ENCODE data around the gene FGF18.

Gene FGF18

DNA sequence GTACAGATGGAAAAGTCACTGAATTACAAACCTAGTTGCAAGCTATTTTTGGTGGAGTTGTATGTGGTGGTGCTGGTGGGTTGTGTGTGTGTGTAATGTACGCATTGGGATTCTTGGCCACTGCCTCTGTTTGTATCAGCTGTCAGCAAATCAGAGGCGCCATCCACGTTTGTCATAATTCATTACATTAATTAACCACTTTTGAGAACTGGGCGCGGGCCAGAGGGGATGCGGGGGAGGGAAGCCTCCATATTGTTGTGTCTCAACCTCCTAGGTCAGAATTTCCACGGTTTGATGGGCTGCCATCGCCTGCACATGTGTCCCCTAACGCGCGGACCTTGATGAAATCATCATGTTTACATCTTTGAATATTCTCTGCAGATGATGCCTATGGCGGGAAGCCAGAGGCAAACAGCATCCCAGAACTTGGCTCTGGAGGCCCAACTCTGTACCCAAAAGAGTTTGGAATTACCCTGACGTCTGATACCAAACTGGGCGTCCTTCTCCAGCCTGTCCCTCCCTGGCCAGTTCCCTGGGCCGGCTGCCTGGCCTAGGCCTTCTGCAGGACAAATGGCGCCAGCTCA is 54.9 kb downstream of the FGF18 start:
- TF ChIP-seq CTCF (IDR thresholded peaks at IDR 0.05; ENCODE audit: low read depth, low read length, missing control alignments), result no peak
- no peak overlapping the region for H3K4me3 ChIP-seq (ENCODE audit: low read depth, low read length)
- DNase-seq (ENCODE audit: low read depth), result no peak

- TF ChIP-seq CTCF (IDR thresholded peaks at IDR 0.05; ENCODE audit: low read depth, low read length, missing control alignments), result no peak
- no peak overlapping the region for H3K4me3 ChIP-seq (ENCODE audit: low read depth, low read length)
- no peak for DNase-seq (ENCODE audit: low read depth)
These were observed 56.1 kb downstream of the FGF18 start for GRCh38 chr5:171475596-171475995.

GRCh38 chr5:171476701-171477100 is 57.3 kb downstream of the FGF18 start:
- no peak for DNase-seq (ENCODE audit: low read depth)
- TF ChIP-seq CTCF (IDR thresholded peaks at IDR 0.05; ENCODE audit: low read depth, low read length, missing control alignments), result no peak
- H3K4me3 ChIP-seq (ENCODE audit: low read depth, low read length), result no peak overlapping the region

GRCh38 chr5:171477101-171477500 is 57.7 kb downstream of the FGF18 start:
- no peak for DNase-seq (ENCODE audit: low read depth)
- H3K4me3 ChIP-seq (ENCODE audit: low read depth, low read length), result no peak overlapping the region
- TF ChIP-seq CTCF (IDR thresholded peaks at IDR 0.05; ENCODE audit: low read depth, low read length, missing control alignments), result no peak

GRCh38 chr5:171477666-171478065 is 58.2 kb downstream of the FGF18 start:
- TF ChIP-seq CTCF (IDR thresholded peaks at IDR 0.05; ENCODE audit: low read depth, low read length, missing control alignments), result no peak
- no peak overlapping the region for H3K4me3 ChIP-seq (ENCODE audit: low read depth, low read length)
- no peak for DNase-seq (ENCODE audit: low read depth)

DNA sequence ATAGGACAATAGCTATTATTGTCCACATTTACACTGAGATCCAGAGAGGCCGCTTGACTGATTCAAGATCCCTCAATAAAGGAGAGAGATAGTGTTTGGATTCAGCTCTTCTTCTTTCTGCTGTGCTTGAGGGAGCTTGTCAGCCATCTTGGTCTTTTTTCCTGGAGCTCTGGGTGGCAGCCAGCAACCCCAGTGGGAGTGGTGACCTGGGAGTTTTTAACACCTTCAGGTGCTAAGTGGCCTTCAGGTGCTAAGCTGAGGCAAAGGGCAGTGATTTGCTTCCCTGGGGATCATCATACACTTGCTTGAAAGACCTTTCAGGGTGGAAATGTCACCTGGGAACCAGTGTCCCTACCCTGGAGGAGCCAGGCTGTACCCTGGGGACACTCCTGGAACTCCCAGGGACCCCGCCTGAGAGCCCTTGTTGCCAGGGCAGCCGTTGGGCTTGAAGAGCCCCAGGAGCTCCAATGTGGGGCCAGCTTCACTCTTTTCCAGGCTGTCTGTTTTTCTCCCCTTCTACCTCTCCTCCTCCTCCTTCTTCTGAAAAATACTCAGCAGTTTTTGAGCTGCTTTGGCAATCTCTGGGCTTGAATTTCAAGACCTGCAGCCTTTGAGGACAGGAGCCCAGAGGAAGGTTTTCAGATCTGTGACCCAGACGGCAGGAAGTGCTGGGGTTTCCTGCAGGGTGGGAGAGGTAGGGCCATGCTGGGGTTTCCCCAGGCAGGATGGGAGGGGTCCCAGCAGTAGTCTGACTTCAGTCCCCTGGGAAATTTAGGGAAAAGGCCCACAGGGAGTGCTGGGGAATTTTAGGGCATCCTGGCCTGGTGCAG is 59.7 kb downstream of the FGF18 start:
- no peak for TF ChIP-seq CTCF (IDR thresholded peaks at IDR 0.05; ENCODE audit: low read depth, low read length, missing control alignments)
- no peak overlapping the region for H3K4me3 ChIP-seq (ENCODE audit: low read depth, low read length)
- DNase-seq (ENCODE audit: low read depth), result no peak

DNA sequence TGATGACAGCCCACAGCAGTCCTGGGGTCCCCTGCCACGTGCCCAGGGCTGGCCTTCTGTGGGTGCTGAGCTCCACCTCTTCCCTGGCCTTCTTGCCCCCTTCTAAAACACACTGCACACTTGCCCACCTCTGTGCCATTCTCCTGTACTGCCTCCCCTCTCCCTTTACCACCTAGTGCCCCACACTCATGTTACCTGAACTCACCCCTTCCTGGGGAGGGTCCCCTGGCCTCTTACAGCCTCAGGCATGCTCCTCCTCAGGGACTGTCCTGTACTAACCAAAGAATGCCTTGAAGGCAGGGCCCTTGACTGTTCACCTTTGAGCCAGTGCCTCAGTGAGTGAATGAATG is 60.3 kb downstream of the FGF18 start:
- no peak for DNase-seq (ENCODE audit: low read depth)
- TF ChIP-seq CTCF (IDR thresholded peaks at IDR 0.05; ENCODE audit: low read depth, low read length, missing control alignments), result no peak
- H3K4me3 ChIP-seq (ENCODE audit: low read depth, low read length), result no peak overlapping the region

All from GM12864 (cell line).